ENCODE results near the gene FSTL4. TPM values are rescaled to one million over a fixed set of nuclear protein-coding genes. Genes with fewer than 3 reads are reported as not detected.

FSTL4 gene
- total RNA-seq, 4 donors from 2014 or later, result 0.33 to 0.78 (median 0.34) TPM; not detected in 1

- Histone ChIP-seq H3K36me3 (no peaks in the 10 kb centered on the region), H3K4me3 (no peak overlapping the region), H3K4me1 (no peaks in the 10 kb centered on the region), H3K27me3 (peaks cover 0 to 19% (median 0%) of the 10 kb centered on the region in 4 donors), H3K27ac (replicated peaks in 1 of 4) (no peak overlapping the region), H3K9me3 (no peaks in the 10 kb centered on the region)
- no peak for TF ChIP-seq POLR2AphosphoS5 (IDR thresholded peaks at IDR 0.05)
- no peak for TF ChIP-seq POLR2A (IDR thresholded peaks at IDR 0.05; ENCODE audit: low read depth)
- TF ChIP-seq CTCF (IDR thresholded peaks at IDR 0.05), result no peak
- no peak for TF ChIP-seq EP300 (IDR thresholded peaks at IDR 0.05)
- no peak for DNase-seq (ENCODE audit: extremely low spot score)
- intact Hi-C loops (cut with DNase I), result no loop called here
- 93% methylated on average over 6 of the region's 6 CpGs for WGBS
These were observed 245.9 kb downstream of the FSTL4 start for GRCh38 chr5:133366438-133366837.

- H3K4me3 ChIP-seq, result no peak overlapping the region
- no peaks in the 10 kb centered on the region for H3K4me1 ChIP-seq
- no peaks in the 10 kb centered on the region for H3K9me3 ChIP-seq
- 92% methylated on average over 6 of the region's 6 CpGs for WGBS
- no peak overlapping the region for H3K27ac ChIP-seq (replicated peaks in 1 of 4)
- H3K36me3 ChIP-seq, result no peaks in the 10 kb centered on the region
- TF ChIP-seq CTCF (IDR thresholded peaks at IDR 0.05), result no peak
- TF ChIP-seq EP300 (IDR thresholded peaks at IDR 0.05), result no peak
- no peak for TF ChIP-seq POLR2AphosphoS5 (IDR thresholded peaks at IDR 0.05)
- TF ChIP-seq POLR2A (IDR thresholded peaks at IDR 0.05; ENCODE audit: low read depth), result no peak
- intact Hi-C loops (cut with DNase I), result no loop called here
- DNase-seq (ENCODE audit: extremely low spot score), result peak; percentile 82
- peaks cover 0 to 23% (median 0%) of the 10 kb centered on the region in 4 donors for H3K27me3 ChIP-seq
These were observed 246.6 kb downstream of the FSTL4 start for GRCh38 chr5:133365738-133366137.

GRCh38 chr5:133364936-133365707 lies 247.2 kb downstream of the FSTL4 start:
- no peak overlapping the region for H3K4me3 ChIP-seq
- intact Hi-C loops (cut with DNase I), result no loop called here
- 61% methylated on average over 12 of the region's 12 CpGs for WGBS

GRCh38 chr5:133363807-133364587 lies 248.3 kb downstream of the FSTL4 start:
- 83% methylated on average over 10 of the region's 10 CpGs for WGBS
- Histone ChIP-seq H3K4me1 (no peaks in the 10 kb centered on the region), H3K36me3 (no peaks in the 10 kb centered on the region), H3K4me3 (no peak overlapping the region), H3K27me3 (peaks cover 0 to 16% (median 0%) of the 10 kb centered on the region in 4 donors), H3K27ac (replicated peaks in 1 of 4) (no peak overlapping the region), H3K9me3 (no peaks in the 10 kb centered on the region)
- peak; percentile 86 for DNase-seq (ENCODE audit: extremely low spot score)
- intact Hi-C loops (cut with DNase I), result no loop called here
- no peak for TF ChIP-seq POLR2A (IDR thresholded peaks at IDR 0.05; ENCODE audit: low read depth)
- TF ChIP-seq EP300 (IDR thresholded peaks at IDR 0.05), result no peak
- TF ChIP-seq CTCF (IDR thresholded peaks at IDR 0.05), result no peak
- no peak for TF ChIP-seq POLR2AphosphoS5 (IDR thresholded peaks at IDR 0.05)

More at GRCh38 chr5:133364936-133365707, 247.2 kb downstream of the FSTL4 start:
- DNase-seq (ENCODE audit: extremely low spot score), result no peak
- Histone ChIP-seq H3K27me3 (peaks cover 0 to 19% (median 0%) of the 10 kb centered on the region in 4 donors), H3K9me3 (no peaks in the 10 kb centered on the region), H3K27ac (replicated peaks in 1 of 4) (no peak overlapping the region), H3K36me3 (no peaks in the 10 kb centered on the region), H3K4me1 (no peaks in the 10 kb centered on the region)
- TF ChIP-seq POLR2AphosphoS5 (IDR thresholded peaks at IDR 0.05), result no peak

- H3K4me1 ChIP-seq, result no peaks in the 10 kb centered on the region
- no peak for DNase-seq (ENCODE audit: extremely low spot score)
- TF ChIP-seq EP300 (IDR thresholded peaks at IDR 0.05) (no peak), CTCF (IDR thresholded peaks at IDR 0.05) (no peak), POLR2A (IDR thresholded peaks at IDR 0.05; ENCODE audit: low read depth) (no peak), POLR2AphosphoS5 (IDR thresholded peaks at IDR 0.05) (no peak)
- intact Hi-C loops (cut with DNase I), result no loop called here
- H3K36me3 ChIP-seq, result no peaks in the 10 kb centered on the region
- no peaks in the 10 kb centered on the region for H3K9me3 ChIP-seq
- peaks cover 0 to 16% (median 0%) of the 10 kb centered on the region in 4 donors for H3K27me3 ChIP-seq
- WGBS, result 88% methylated on average over 7 of the region's 7 CpGs
- no peak overlapping the region for H3K4me3 ChIP-seq
- no peak overlapping the region for H3K27ac ChIP-seq (replicated peaks in 1 of 4)
These were observed 249.9 kb downstream of the FSTL4 start for GRCh38 chr5:133362438-133362837.
